Measurements from ENCODE around the gene UNC5C. TPM values are rescaled to one million over a fixed set of nuclear protein-coding genes. Genes with fewer than 3 reads are reported as not detected.

Gene UNC5C
- total and polyA plus RNA-seq, 2 donors from 2014 or later, result 0.84 to 3.1 TPM

- TF ChIP-seq CTCF (IDR thresholded peaks at IDR 0.05; ENCODE audit: borderline replicate concordance, extremely low read depth, insufficient read depth), result no peak
- no peak for FAIRE-seq
- Histone ChIP-seq H3K4me3 (ENCODE audit: low read length in 3 of 3) (no peak overlapping the region), H3K4me1 (ENCODE audit: control insufficient read depth in 2 of 3, insufficient read depth in 2 of 3, low read depth in 1 of 3, low read length in 3 of 3) (peaks cover 0 to 4% (median 0%) of the 10 kb centered on the region in 3 donors), H3K9me3 (ENCODE audit: control insufficient read depth in 2 of 3, insufficient read depth in 1 of 3, low read length in 3 of 3) (no peaks in the 10 kb centered on the region), H3K36me3 (ENCODE audit: control insufficient read depth in 2 of 3, insufficient read depth in 3 of 3, low read length in 3 of 3) (no peaks in the 10 kb centered on the region), H3K27ac (ENCODE audit: low read depth in 2 of 2, low read length in 2 of 2) (no peak overlapping the region), H3K27me3 (ENCODE audit: control insufficient read depth, insufficient read depth, low read length) (no peaks in the 10 kb centered on the region), H3K9ac (ENCODE audit: low read length in 3 of 3) (no peak overlapping the region)
- peak in 1 of 5 donors; percentile 48 for DNase-seq
- intact Hi-C loops (cut with DNase I), result no loop called here
These were observed 137.2 kb downstream of the UNC5C start for GRCh38 chr4:95411371-95412088.

- FAIRE-seq, result no peak
These were observed 138.3 kb downstream of the UNC5C start for GRCh38 chr4:95410387-95410977.

GRCh38 chr4:95409750-95410149 lies 139.0 kb downstream of the UNC5C start:
- Histone ChIP-seq H3K4me3 (ENCODE audit: low read length in 3 of 3) (no peak overlapping the region), H3K4me1 (ENCODE audit: control insufficient read depth in 2 of 3, insufficient read depth in 2 of 3, low read depth in 1 of 3, low read length in 3 of 3) (peaks cover 0 to 4% (median 0%) of the 10 kb centered on the region in 3 donors), H3K36me3 (ENCODE audit: control insufficient read depth in 2 of 3, insufficient read depth in 3 of 3, low read length in 3 of 3) (no peaks in the 10 kb centered on the region), H3K27ac (ENCODE audit: low read depth in 2 of 2, low read length in 2 of 2) (no peak overlapping the region), H3K9ac (ENCODE audit: low read length in 3 of 3) (no peak overlapping the region), H3K27me3 (ENCODE audit: control insufficient read depth, insufficient read depth, low read length) (no peaks in the 10 kb centered on the region), H3K9me3 (ENCODE audit: control insufficient read depth in 2 of 3, insufficient read depth in 1 of 3, low read length in 3 of 3) (no peaks in the 10 kb centered on the region)
- DNase-seq, result no peak
- intact Hi-C loops (cut with DNase I), result no loop called here
- no peak for TF ChIP-seq CTCF (IDR thresholded peaks at IDR 0.05; ENCODE audit: borderline replicate concordance, extremely low read depth, insufficient read depth)
- no peak for FAIRE-seq

More at GRCh38 chr4:95410387-95410977, 138.3 kb downstream of the UNC5C start:
- Histone ChIP-seq H3K4me3 (ENCODE audit: low read length in 3 of 3) (no peak overlapping the region), H3K4me1 (ENCODE audit: control insufficient read depth in 2 of 3, insufficient read depth in 2 of 3, low read depth in 1 of 3, low read length in 3 of 3) (peaks cover 0 to 4% (median 0%) of the 10 kb centered on the region in 3 donors), H3K9ac (ENCODE audit: low read length in 3 of 3) (no peak overlapping the region), H3K27me3 (ENCODE audit: control insufficient read depth, insufficient read depth, low read length) (no peaks in the 10 kb centered on the region), H3K9me3 (ENCODE audit: control insufficient read depth in 2 of 3, insufficient read depth in 1 of 3, low read length in 3 of 3) (no peaks in the 10 kb centered on the region), H3K27ac (ENCODE audit: low read depth in 2 of 2, low read length in 2 of 2) (no peak overlapping the region), H3K36me3 (ENCODE audit: control insufficient read depth in 2 of 3, insufficient read depth in 3 of 3, low read length in 3 of 3) (no peaks in the 10 kb centered on the region)
- no peak for DNase-seq
- intact Hi-C loops (cut with DNase I), result no loop called here
- TF ChIP-seq CTCF (IDR thresholded peaks at IDR 0.05; ENCODE audit: borderline replicate concordance, extremely low read depth, insufficient read depth), result no peak
